Panc1 (cell line): ENCODE results near the gene CXCR2. TPM values are rescaled to one million over a fixed set of nuclear protein-coding genes. Genes with fewer than 3 reads are reported as not detected.

ENCODE experiments used
- ATAC-seq: fragments of 200-7000 bp; cut with Tn5 transposase; 2 replicates; pipeline ENCODE4 v1.9.1; 2020; ENCODE audit warnings: mild to moderate bottlenecking, moderate library complexity
- BruUV-seq: library from RNA; stranded (reverse); fragments of 400-500 nt; replicated peaks from 2 replicates; lab custom pipeline; 2021; lab: Mats Ljungman, UMichigan
- CTCF ChIA-PET: fragments of 300-600 bp; sonication (Branson Sonifier 250); formaldehyde crosslinking; loops from one replicate; lab custom pipeline; 2022; ENCODE audit warnings: antibody characterized with exemption; lab: Charles Lee
- POLR2A ChIA-PET: fragments of 300-600 bp; sonication (Branson Sonifier 250); formaldehyde crosslinking; loops from one replicate; lab custom pipeline; 2022; ENCODE audit warnings: antibody characterized with exemption; lab: Charles Lee
- DNase-seq: peaks from one replicate; pipeline ENCODE4 v3.0.0-alpha.2; 2010; ENCODE audit warnings: low read depth, low spot score
- H3K27ac ChIP-seq: 2 replicates; pipeline ENCODE4 v1.5.1; 2011; ENCODE audit warnings: mild to moderate bottlenecking, low read length, inconsistent platforms
- H3K27me3 ChIP-seq: fragments of 200-500 bp; sonication (Bioruptor generic); 2 replicates; pipeline ENCODE4 v1.6.0; 2014; ENCODE audit warnings: low read length, inconsistent platforms; ENCODE audit not compliant: control insufficient read depth, insufficient read depth
- H3K36me3 ChIP-seq: fragments of 200-500 bp; sonication (Bioruptor generic); 2 replicates; pipeline ENCODE4 v1.5.1; 2014; ENCODE audit warnings: inconsistent platforms, mild to moderate bottlenecking, low read length, moderate library complexity; ENCODE audit not compliant: control insufficient read depth, insufficient read depth
- H3K4me1 ChIP-seq: 2 replicates; pipeline ENCODE4 v1.5.1; 2011; ENCODE audit warnings: inconsistent platforms, mild to moderate bottlenecking, low read length, moderate library complexity; ENCODE audit not compliant: control insufficient read depth, insufficient read depth
- H3K4me3 ChIP-seq, 2 experiments: 2 replicates each; pipeline ENCODE4 v1.5.1; 2011 to 2012; ENCODE audit warnings: low read depth in 2 of 2, low read length in 2 of 2, mild to moderate bottlenecking in 2 of 2, inconsistent platforms in 1 of 2, moderate library complexity in 1 of 2
- H3K9me3 ChIP-seq: fragments of 200-500 bp; sonication (Bioruptor generic); 2 replicates; pipeline ENCODE4 v1.5.1; 2014; ENCODE audit warnings: low read depth, mild to moderate bottlenecking, inconsistent platforms, low read length, moderate library complexity; ENCODE audit not compliant: control insufficient read depth, insufficient read depth
- POLR2AphosphoS5 ChIP-seq: IDR thresholded peaks from 2 replicates; pipeline ENCODE4 v1.6.1; 2012; ENCODE audit warnings: mild to moderate bottlenecking, low read depth, low read length, moderate library complexity
- REST ChIP-seq, 2 experiments: IDR thresholded peaks; 2 replicates each; pipeline ENCODE4 v1.6.1; 2011 to 2012; ENCODE audit warnings: low read depth in 2 of 2, control low read depth in 1 of 2, low read length in 1 of 2, mild to moderate bottlenecking in 1 of 2, moderate library complexity in 1 of 2; ENCODE audit not compliant: insufficient read depth in 1 of 2
- SIN3A ChIP-seq: IDR thresholded peaks from 2 replicates; pipeline ENCODE4 v1.6.1; 2012; ENCODE audit warnings: low read depth, mild to moderate bottlenecking, low read length, moderate library complexity, borderline replicate concordance; ENCODE audit not compliant: insufficient read depth
- TCF7L2 ChIP-seq: IDR thresholded peaks from 2 replicates; pipeline ENCODE4 v1.6.1; 2011; ENCODE audit warnings: mild to moderate bottlenecking, low read depth, low read length, inconsistent platforms
- in situ Hi-C: cut with HindIII; loops from 2 replicates; pipeline ENCODE4 v1.10.0; 2016; ENCODE audit warnings: low sequenced_read_pairs, low pct_unique_long_range_greater_than_20kb
- intact Hi-C: fragments of 100-400 bp; cut with micrococcal nuclease; formaldehyde crosslinking; loops from one replicate; pipeline ENCODE4 v1.10.0; 2022; ENCODE audit not compliant: unreplicated experiment
- total RNA-seq: library from RNA; stranded (reverse); gene quantifications from one replicate; pipeline ENCODE4 v1.2.1, GENCODE V29; 2021; ENCODE audit not compliant: unreplicated experiment
- TF ChIP-seq, protein P1 (sequence below): fragments of 450-650 bp; IDR thresholded peaks from 2 replicates; pipeline ENCODE4 v1.5.1; 2017; ENCODE audit warnings: mild to moderate bottlenecking

CXCR2 gene
- total RNA-seq, 1 experiment from 2014 or later: not detected

GRCh38 chr2:218152777-218153176 is 26.9 kb downstream of the CXCR2 start:
- H3K4me3 ChIP-seq: no peak overlapping the region
- TF ChIP-seq POLR2AphosphoS5: no peak
- TF ChIP-seq, protein P1, sequence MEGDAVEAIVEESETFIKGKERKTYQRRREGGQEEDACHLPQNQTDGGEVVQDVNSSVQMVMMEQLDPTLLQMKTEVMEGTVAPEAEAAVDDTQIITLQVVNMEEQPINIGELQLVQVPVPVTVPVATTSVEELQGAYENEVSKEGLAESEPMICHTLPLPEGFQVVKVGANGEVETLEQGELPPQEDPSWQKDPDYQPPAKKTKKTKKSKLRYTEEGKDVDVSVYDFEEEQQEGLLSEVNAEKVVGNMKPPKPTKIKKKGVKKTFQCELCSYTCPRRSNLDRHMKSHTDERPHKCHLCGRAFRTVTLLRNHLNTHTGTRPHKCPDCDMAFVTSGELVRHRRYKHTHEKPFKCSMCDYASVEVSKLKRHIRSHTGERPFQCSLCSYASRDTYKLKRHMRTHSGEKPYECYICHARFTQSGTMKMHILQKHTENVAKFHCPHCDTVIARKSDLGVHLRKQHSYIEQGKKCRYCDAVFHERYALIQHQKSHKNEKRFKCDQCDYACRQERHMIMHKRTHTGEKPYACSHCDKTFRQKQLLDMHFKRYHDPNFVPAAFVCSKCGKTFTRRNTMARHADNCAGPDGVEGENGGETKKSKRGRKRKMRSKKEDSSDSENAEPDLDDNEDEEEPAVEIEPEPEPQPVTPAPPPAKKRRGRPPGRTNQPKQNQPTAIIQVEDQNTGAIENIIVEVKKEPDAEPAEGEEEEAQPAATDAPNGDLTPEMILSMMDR: no peak
- no TSS peak for BruUV-seq
- in situ Hi-C loops (no loop called here), intact Hi-C loops (no loop called here)
- H3K36me3 ChIP-seq: no peaks in the 10 kb centered on the region
- ATAC-seq: no peak
- H3K27me3 ChIP-seq: no peaks in the 10 kb centered on the region; the same call in none of the 2 replicates
- no peak overlapping the region for H3K27ac ChIP-seq
- CTCF ChIA-PET: no interaction called here
- no peak for DNase-seq
- POLR2A ChIA-PET: no interaction called here
- H3K4me1 ChIP-seq: no peaks in the 10 kb centered on the region
- no peaks in the 10 kb centered on the region for H3K9me3 ChIP-seq

- in situ Hi-C loops: no loop called here
- DNase-seq (no peak), ATAC-seq (no peak)
- H3K27me3 ChIP-seq: peaks cover 4% of the 10 kb centered on the region
- H3K9me3 ChIP-seq: no peaks in the 10 kb centered on the region
- H3K4me1 ChIP-seq: no peaks in the 10 kb centered on the region
- no peak for TF ChIP-seq TCF7L2
- TF ChIP-seq, protein P1: no peak
- TF ChIP-seq POLR2AphosphoS5: no peak
- no peak for TF ChIP-seq SIN3A
- TF ChIP-seq REST (IDR thresholded peaks at IDR 0.05; ENCODE audit: insufficient read depth in 1 of 2, low read depth in 2 of 2, low read length in 1 of 2): no peak
- intact Hi-C loops: no loop called here
- ChIA-PET CTCF (no interaction called here), POLR2A (no interaction called here)
- no peak overlapping the region for H3K27ac ChIP-seq
- H3K36me3 ChIP-seq: no peaks in the 10 kb centered on the region
- BruUV-seq: no TSS peak
- no peak overlapping the region for H3K4me3 ChIP-seq
Measured at GRCh38 chr2:218155953-218156479, 30.2 kb downstream of the CXCR2 start.
